HepG2 (cell line): ENCODE measurements around the gene ABCD4. TPM values are rescaled to one million over a fixed set of nuclear protein-coding genes. Genes with fewer than 3 reads are reported as not detected.
A peak's percentile ranks its signal among the peaks of the same experiment; 100 is the strongest.

Experiments used
- BCL6 ChIP-seq: IDR thresholded peaks from 2 replicates; pipeline ENCODE4 v1.6.1; 2016; ENCODE audit warnings: missing genetic modification reagents, missing compliant biosample characterization
- CEBPZ ChIP-seq: IDR thresholded peaks from 2 replicates; pipeline ENCODE4 v1.6.1; 2012; ENCODE audit warnings: low read length, improper control_type of control experiment
- HNRNPUL1 ChIP-seq: fragments of 200-400 bp; formaldehyde crosslinking; IDR thresholded peaks from 2 replicates; pipeline ENCODE4 v1.6.1; 2017; ENCODE audit warnings: low read depth, mild to moderate bottlenecking, low read length, moderate library complexity
- HOXA9 ChIP-seq: sonication (generic); formaldehyde crosslinking; IDR thresholded peaks from 2 replicates; pipeline ENCODE4 v1.8.1; 2022; ENCODE audit warnings: missing genetic modification reagents, mild to moderate bottlenecking, moderate library complexity, borderline replicate concordance
- RFXAP ChIP-seq: sonication (generic); formaldehyde crosslinking; IDR thresholded peaks from 2 replicates; pipeline ENCODE4 v1.4.0; 2020; ENCODE audit warnings: missing genetic modification reagents, borderline replicate concordance
- RXRA ChIP-seq: sonication (generic); formaldehyde crosslinking; IDR thresholded peaks from 2 replicates; pipeline ENCODE4 v1.5.1; 2020; ENCODE audit warnings: missing genetic modification reagents
- SIN3B ChIP-seq: fragments of 150-350 bp; IDR thresholded peaks from 2 replicates; pipeline ENCODE4 v1.6.1; 2014; ENCODE audit warnings: low read length
- SMC3 ChIP-seq: IDR thresholded peaks from 2 replicates; pipeline ENCODE4 v1.6.1; 2011; ENCODE audit warnings: low read length, improper control_type of control experiment
- SOX6 ChIP-seq, 2 experiments: fragments of 450-650 bp in 1 of 2; sonication (generic) in 1 of 2; formaldehyde crosslinking in 1 of 2; IDR thresholded peaks; 2 replicates each; pipeline versions ENCODE4 v1.4.0 to v1.6.1; 2017 to 2020; ENCODE audit warnings: antibody characterized with exemption in 1 of 2, mild to moderate bottlenecking in 1 of 2, missing genetic modification reagents in 1 of 2
- STAG1 ChIP-seq: sonication (generic); formaldehyde crosslinking; IDR thresholded peaks from 2 replicates; pipeline ENCODE4 v1.4.0; 2020; ENCODE audit warnings: missing genetic modification reagents
- TBX2 ChIP-seq: sonication (generic); formaldehyde crosslinking; IDR thresholded peaks from 2 replicates; pipeline ENCODE4 v1.5.0; 2020; ENCODE audit warnings: missing genetic modification reagents, mild to moderate bottlenecking, borderline replicate concordance
- YEATS2 ChIP-seq: sonication (generic); formaldehyde crosslinking; IDR thresholded peaks from 2 replicates; pipeline ENCODE4 v1.4.0; 2020; ENCODE audit warnings: missing genetic modification reagents, borderline replicate concordance
- ZBTB25 ChIP-seq: IDR thresholded peaks from 2 replicates; pipeline ENCODE4 v1.6.1; 2018; ENCODE audit warnings: missing genetic modification reagents
- ZBTB42 ChIP-seq: sonication (generic); formaldehyde crosslinking; IDR thresholded peaks from 2 replicates; pipeline ENCODE4 v1.5.0; 2020; ENCODE audit warnings: mild to moderate bottlenecking, missing genetic modification reagents
- ZBTB7B ChIP-seq: sonication (generic); formaldehyde crosslinking; IDR thresholded peaks from 2 replicates; pipeline ENCODE4 v1.4.0; 2020; ENCODE audit warnings: missing genetic modification reagents
- ZNF101 ChIP-seq: sonication (generic); formaldehyde crosslinking; IDR thresholded peaks from 2 replicates; pipeline ENCODE4 v1.4.0; 2020; ENCODE audit warnings: mild to moderate bottlenecking, low read depth, missing genetic modification reagents, borderline replicate concordance
- ZNF20 ChIP-seq: sonication (generic); formaldehyde crosslinking; IDR thresholded peaks from 2 replicates; pipeline ENCODE4 v1.4.0; 2020; ENCODE audit warnings: mild to moderate bottlenecking, moderate library complexity, missing genetic modification reagents
- ZNF292 ChIP-seq: sonication (generic); formaldehyde crosslinking; IDR thresholded peaks from 2 replicates; pipeline ENCODE4 v1.8.1; 2022; ENCODE audit warnings: mild to moderate bottlenecking, low read depth, missing genetic modification reagents, borderline replicate concordance
- ZNF512B ChIP-seq: sonication (generic); formaldehyde crosslinking; IDR thresholded peaks from 2 replicates; pipeline ENCODE4 v1.5.1; 2020; ENCODE audit warnings: missing genetic modification reagents, mild to moderate bottlenecking, borderline replicate concordance
- ZNF619 ChIP-seq: sonication (generic); formaldehyde crosslinking; IDR thresholded peaks from 2 replicates; pipeline ENCODE4 v1.4.0; 2020; ENCODE audit warnings: mild to moderate bottlenecking, missing genetic modification reagents
- ZNF816 ChIP-seq: sonication (generic); formaldehyde crosslinking; IDR thresholded peaks from 2 replicates; pipeline ENCODE4 v1.8.0; 2022; ENCODE audit warnings: missing genetic modification reagents, mild to moderate bottlenecking, borderline replicate concordance
- ZSCAN31 ChIP-seq: sonication (generic); formaldehyde crosslinking; IDR thresholded peaks from 2 replicates; pipeline ENCODE4 v1.5.0; 2020; ENCODE audit warnings: low read depth, mild to moderate bottlenecking, missing genetic modification reagents
- polyA plus RNA-seq, 8 experiments: library from polyadenylated mRNA; depleted of rRNA in 3 of 8; stranded (reverse) in 7 of 8; unstranded in 1 of 8; fragments of >200 nt; fragmentation: Illumina TruSeq in 4 of 8; extraction: Trizol in 4 of 8; gene quantifications; 2 replicates each; pipeline versions ENCODE4 v1.2.1 to v1.2.3, GENCODE V29; 2011 to 2016; ENCODE audit warnings: low read depth in 4 of 8, missing spikeins in 1 of 8, mixed read lengths in 1 of 8; ENCODE audit not compliant: insufficient read depth in 1 of 8
- total RNA-seq, 5 experiments: library from RNA; depleted of rRNA; stranded (reverse); fragments of >200 nt; fragmentation: Illumina TruSeq; extraction: Trizol; gene quantifications; 2 replicates each; pipeline ENCODE4 v1.2.3, GENCODE V29; 2016; ENCODE audit warnings: low read depth in 1 of 5

The ABCD4 gene
- total and polyA plus RNA-seq, 2 of the 13 experiments (the other 11 are each of a cell fraction or from before 2014, with no cell fraction given), result 47.5 to 50.5 TPM

- TF ChIP-seq SOX6 (IDR thresholded peaks at IDR 0.05) (no peak), SOX6 (CRISPR knock-in tag; IDR thresholded peaks at IDR 0.05) (no peak), STAG1 (CRISPR knock-in tag) (0 out of 2 replicates have a peak, but pooled peaks have one; percentile 28), TBX2 (CRISPR knock-in tag) (no peak), ZNF292 (CRISPR knock-in tag) (peak; percentile 54; the same call in 1 of the 2 replicates), HOXA9 (CRISPR knock-in tag) (no peak), SIN3B (no peak), YEATS2 (CRISPR knock-in tag) (no peak), ZNF816 (CRISPR knock-in tag) (no peak), ZNF20 (CRISPR knock-in tag) (no peak), ZBTB25 (no peak), ZNF101 (CRISPR knock-in tag) (no peak), ZSCAN31 (CRISPR knock-in tag) (no peak), ZBTB7B (CRISPR knock-in tag) (no peak), RFXAP (0 out of 2 replicates have a peak, but pooled peaks have one; percentile 25), CEBPZ (no peak), BCL6 (no peak), HNRNPUL1 (no peak), RXRA (CRISPR knock-in tag) (0 out of 2 replicates have a peak, but pooled peaks have one; percentile 8), ZNF619 (CRISPR knock-in tag) (no peak), ZNF512B (CRISPR knock-in tag) (no peak), ZBTB42 (no peak), SMC3 (no peak)
These were observed 45.4 kb downstream of the ABCD4 start (continued) for GRCh38 chr14:74257078-74257940.
